Neural progenitor cell (in vitro differentiated cells): ENCODE measurements around the gene TSHZ2.

Experiments used
- CTCF ChIP-seq: fragments of 200-600 bp; sonication (generic); IDR thresholded peaks from 2 replicates; pipeline ENCODE4 v1.5.1; 2017; ENCODE audit warnings: antibody characterized with exemption, mild to moderate bottlenecking
- EZH2 ChIP-seq: fragments of 200-600 bp; sonication (generic); IDR thresholded peaks from 2 replicates; pipeline ENCODE4 v1.6.1; 2017; ENCODE audit warnings: antibody characterized with exemption, mild to moderate bottlenecking, moderate library complexity

DNA sequence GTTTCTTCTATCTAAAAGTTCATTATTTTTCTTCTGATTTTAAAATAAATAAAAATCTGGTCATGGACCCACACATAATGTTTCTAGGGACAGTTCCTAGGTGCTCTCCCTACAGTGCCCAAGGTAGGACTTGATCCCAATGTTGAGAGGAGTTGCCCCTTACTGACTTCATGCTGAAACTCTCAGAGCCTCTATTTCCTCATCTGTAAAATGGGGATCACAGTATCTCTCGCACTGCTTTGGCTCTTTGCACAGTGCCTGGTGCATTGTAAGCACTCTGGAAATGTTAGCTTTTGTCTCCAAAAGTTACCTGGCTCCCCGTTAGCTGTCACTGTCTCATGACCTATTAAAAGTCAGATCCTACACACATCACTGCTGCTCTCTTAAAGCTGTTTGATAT lies 205.5 kb downstream of the TSHZ2 start:
- no peak for TF ChIP-seq CTCF
- no peak for TF ChIP-seq EZH2
